Kidney glomerular epithelial cell (primary cell): ENCODE measurements around the gene SLC6A7.

Experiments used
- DNase-seq: peaks from one replicate; lab custom pipeline; 2025; lab: John Stamatoyannopoulos, UW

SLC6A7 gene

GRCh38 chr5:150156027-150156368, 33.9 kb upstream of the SLC6A7 start:
- no peak for DNase-seq

DNA sequence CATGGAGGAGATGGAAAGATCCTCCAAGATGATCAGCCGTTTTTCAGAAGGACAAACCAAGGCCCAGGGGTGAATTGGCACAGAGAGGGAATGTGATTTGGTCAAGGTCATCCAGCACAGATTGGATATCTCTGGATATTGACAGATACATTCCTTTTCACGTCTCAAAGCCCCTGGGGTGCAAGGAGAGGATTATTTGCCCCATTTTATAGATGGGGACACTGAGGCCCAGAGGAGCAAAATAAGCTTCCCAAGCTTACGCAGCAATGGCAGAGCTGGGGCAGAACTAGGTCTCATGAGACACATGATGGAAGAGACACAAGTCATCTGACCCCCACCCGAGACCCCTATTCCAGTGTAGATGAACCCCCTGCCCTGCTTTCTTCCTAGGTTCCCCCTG, 33.3 kb upstream of the SLC6A7 start:
- DNase-seq = no peak

DNA sequence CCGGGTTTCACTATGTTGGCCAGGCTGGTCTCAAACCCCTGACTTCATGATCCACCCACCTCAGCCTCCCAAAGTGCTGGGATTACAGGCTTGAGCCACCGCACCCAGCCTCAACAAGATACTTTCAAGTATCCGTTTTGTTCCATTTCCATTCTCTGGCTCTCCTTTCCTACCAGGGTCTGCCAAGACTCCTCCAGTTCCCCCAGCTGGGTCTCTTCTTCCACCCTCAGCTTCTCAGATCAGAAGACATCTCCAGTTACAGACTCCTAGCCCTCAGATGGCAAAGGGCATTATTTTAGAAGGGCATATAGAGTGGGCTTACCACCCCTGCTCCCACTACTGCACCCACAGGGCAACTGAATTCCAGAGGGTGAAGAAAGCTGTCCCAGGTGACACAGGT, 32.7 kb upstream of the SLC6A7 start:
- DNase-seq = no peak

DNA sequence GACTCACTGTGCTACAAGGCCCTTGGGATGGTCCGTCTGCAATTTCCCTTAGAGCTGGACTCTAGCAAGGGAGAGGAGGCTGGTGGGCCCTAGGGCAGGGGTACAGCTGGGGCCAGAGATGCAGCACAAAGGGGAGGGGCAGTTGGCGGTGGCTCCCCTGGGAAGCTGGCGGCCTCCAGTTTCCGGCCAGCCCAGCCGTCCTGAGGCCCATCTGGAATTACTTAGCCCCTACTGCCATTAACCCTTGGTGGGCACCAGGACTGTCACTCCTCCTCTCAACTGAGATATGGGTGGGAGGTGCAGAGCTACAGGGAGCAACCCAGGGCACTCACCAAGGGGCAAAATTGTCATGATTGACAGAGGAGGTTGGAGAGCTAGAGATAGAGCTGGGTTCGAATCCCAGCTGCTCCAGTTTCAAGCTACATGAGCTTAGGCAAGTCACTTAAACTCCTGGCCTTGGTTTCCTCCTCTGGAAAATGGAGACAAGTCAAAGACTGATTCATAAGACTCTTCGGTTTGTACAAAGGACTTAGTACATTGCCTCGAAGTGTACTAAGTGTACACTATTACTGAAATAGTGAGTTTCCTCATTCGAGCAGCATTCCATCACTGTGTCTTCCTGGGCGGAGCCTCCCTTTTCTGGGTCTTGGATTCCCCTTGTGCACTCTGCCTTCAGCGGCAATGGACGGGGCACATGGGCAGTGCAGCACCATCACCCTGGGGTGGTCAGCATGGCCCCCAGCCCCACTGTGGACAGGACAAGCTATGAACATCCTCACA, 31.5 kb upstream of the SLC6A7 start:
- no peak for DNase-seq

GRCh38 chr5:150159031-150159430, 30.8 kb upstream of the SLC6A7 start:
- DNase-seq = no peak

DNA sequence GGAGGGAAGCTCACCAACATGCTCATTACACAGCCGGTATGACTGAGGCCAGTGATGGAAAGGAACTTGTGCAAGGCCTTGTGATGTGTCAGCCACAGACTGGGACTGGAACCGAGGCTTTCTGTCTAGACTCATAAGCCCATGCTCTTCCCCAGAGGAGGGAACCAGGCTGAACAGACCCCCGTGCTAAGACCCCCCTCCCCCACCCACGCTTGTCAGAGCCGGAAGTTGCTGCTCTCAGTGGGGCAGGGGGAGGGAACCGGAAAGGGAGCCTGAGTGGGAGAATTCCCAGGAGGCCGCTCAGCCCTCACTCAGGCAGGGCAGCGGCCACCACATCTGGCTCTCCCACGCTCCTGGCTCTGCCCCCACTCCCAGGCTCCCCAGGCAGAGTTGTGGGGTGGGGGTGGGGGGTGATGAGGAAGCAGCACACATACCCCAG, 30.1 kb upstream of the SLC6A7 start:
- DNase-seq = peak; percentile 44

GRCh38 chr5:150160448-150161081, 29.3 kb upstream of the SLC6A7 start:
- no peak for DNase-seq

- DNase-seq = peak; percentile 74
These were observed 28.4 kb upstream of the SLC6A7 start for GRCh38 chr5:150161242-150162141.

GRCh38 chr5:150162142-150162513, 27.7 kb upstream of the SLC6A7 start:
- DNase-seq = no peak

DNA sequence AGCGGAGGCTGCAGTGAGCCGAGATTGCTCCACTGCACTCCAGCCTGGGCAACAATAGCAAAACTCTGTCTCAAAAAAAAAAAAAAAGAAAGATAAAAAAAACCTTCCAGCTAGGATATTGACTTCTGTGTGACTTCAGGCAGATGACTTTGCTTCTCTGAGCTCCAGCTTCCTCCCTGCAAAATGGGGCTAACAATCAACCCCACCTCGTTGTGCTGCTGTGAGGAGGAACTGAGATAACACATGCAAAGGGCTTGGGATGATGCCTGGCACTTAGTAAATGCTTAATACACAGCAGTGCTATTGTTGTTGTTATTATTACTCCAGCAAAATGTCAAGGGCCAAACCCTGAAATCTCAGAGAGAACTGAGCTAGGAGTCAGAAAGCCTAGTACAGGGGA, 26.8 kb upstream of the SLC6A7 start:
- no peak for DNase-seq

GRCh38 chr5:150163547-150164059, 26.3 kb upstream of the SLC6A7 start:
- DNase-seq = no peak

GRCh38 chr5:150164211-150164980, 25.5 kb upstream of the SLC6A7 start:
- no peak for DNase-seq

DNA sequence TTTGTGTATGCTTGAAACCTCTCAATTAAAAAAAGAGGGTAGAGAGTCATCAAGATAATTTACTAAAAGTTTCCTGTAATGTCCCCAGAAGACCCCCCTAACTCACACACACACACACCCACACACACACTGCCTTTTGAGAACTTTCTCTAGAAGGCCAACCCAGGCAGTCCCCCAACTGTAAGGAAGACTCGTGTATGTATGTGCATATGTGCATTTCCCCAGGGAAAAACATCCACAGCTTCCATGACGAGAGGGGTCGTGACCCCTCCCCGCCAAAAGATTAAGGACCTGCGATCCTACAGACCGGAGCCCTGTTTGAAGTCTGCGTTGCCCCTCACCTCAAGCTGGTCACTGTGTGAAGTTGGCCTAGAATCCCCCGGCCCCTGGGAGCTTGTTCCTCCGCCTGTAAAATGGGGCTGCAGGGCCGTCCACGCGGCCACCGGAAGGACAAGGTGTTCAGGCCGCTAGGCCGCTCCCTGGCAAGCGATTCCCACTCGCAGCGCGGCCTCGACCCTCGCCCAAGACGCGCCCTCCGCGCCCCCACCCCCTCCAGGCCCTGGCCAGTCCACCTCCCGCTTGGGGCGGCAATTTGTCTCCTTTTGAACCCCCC, 23.7 kb upstream of the SLC6A7 start:
- no peak for DNase-seq

DNA sequence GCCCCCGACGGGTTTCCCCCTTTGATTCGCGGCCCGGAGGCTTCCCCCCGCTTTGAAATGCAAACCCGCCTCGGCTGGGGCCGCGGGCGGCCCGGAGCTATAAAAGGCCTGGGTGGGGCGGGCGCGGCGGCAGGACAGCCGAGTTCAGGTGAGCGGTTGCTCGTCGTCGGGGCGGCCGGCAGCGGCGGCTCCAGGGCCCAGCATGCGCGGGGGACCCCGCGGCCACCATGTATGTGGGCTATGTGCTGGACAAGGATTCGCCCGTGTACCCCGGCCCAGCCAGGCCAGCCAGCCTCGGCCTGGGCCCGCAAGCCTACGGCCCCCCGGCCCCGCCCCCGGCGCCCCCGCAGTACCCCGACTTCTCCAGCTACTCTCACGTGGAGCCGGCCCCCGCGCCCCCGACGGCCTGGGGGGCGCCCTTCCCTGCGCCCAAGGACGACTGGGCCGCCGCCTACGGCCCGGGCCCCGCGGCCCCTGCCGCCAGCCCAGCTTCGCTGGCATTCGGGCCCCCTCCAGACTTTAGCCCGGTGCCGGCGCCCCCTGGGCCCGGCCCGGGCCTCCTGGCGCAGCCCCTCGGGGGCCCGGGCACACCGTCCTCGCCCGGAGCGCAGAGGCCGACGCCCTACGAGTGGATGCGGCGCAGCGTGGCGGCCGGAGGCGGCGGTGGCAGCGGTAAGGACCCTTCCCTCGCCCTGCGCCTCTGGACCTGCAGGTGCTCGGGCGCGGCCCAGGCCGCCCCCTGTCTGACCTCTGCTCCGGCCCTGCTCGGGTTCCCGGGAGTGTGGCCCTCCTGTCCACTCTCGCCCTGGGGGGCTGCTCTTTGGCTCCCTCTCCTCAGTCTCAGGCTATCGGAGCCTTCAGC, 23.0 kb upstream of the SLC6A7 start, which contains the start of gene CDX1:
TSS of gene CDX1 (plus strand) at position 129 of the 862 bp plus-strand sequence. CDS start at position 228, 99 bp downstream.
- DNase-seq = no peak

GRCh38 chr5:150167512-150167850, 22.4 kb upstream of the SLC6A7 start:
- no peak for DNase-seq

GRCh38 chr5:150167908-150168307, 22.0 kb upstream of the SLC6A7 start:
- DNase-seq = no peak

GRCh38 chr5:150168864-150169263, 21.0 kb upstream of the SLC6A7 start:
- DNase-seq = no peak

DNA sequence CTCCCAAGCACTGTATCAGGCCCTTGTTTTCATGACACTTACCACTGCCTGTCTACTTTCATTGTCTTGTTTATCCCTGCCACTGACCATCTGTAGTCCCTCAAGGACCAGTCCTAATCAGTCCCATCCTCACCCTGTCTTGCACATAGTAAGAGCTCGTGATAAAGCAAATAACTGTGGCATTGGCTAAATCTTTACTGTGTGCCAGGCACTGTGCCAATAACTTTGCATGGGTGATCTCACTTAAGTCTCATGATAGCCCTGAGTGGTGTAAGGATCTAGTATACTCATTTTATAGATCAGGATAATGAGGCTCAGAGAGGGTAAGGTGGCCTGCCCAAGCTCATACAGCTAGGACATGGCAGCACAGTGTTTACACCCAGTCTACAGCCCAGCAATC, 17.7 kb upstream of the SLC6A7 start:
- no peak for DNase-seq

GRCh38 chr5:150172556-150172955, 17.3 kb upstream of the SLC6A7 start:
- DNase-seq = no peak

- no peak for DNase-seq
These were observed 16.7 kb upstream of the SLC6A7 start for GRCh38 chr5:150173161-150173560.
